Mesenteric fat pad (tissue), 1 donor: ENCODE results near the gene AGAP2. TPM values are rescaled to one million over a fixed set of nuclear protein-coding genes. Genes with fewer than 3 reads are reported as not detected.

ENCODE experiments used
- DNase-seq: peaks from one replicate; pipeline ENCODE4 v3.0.0-alpha.2; 2020; ENCODE audit warnings: low spot score
- total RNA-seq: library from RNA; stranded (reverse); fragmentation: NEBNext Ultra II Directional; extraction: Animal tissue kit (Norgen Biotek cat#: 25700); gene quantifications from one replicate; pipeline ENCODE4 v1.2.1, GENCODE V29; 2021
- donor health status: DM: yes; HTN: yes; CAD: no.

Gene AGAP2
- total RNA-seq, 1 donor from 2014 or later: 2.1 TPM

GRCh38 chr12:57724936-57725740 lies 13.4 kb downstream of the AGAP2 start:
- peak; percentile 65 for DNase-seq

- DNase-seq: no peak
Observed at GRCh38 chr12:57724003-57724935, 14.3 kb downstream of the AGAP2 start.

GRCh38 chr12:57723630-57723962 lies 14.9 kb downstream of the AGAP2 start:
- DNase-seq: no peak

GRCh38 chr12:57722716-57723629 lies 15.6 kb downstream of the AGAP2 start:
- peak; percentile 74 for DNase-seq

- DNase-seq: peak; percentile 47
Observed at GRCh38 chr12:57721846-57722608, 16.5 kb downstream of the AGAP2 start.

GRCh38 chr12:57720606-57721595 lies 17.6 kb downstream of the AGAP2 start:
- peak; percentile 81 for DNase-seq

GRCh38 chr12:57719777-57720605 lies 18.6 kb downstream of the AGAP2 start:
- DNase-seq: peak; percentile 51

GRCh38 chr12:57718641-57719528 lies 19.7 kb downstream of the AGAP2 start:
- peak; percentile 77 for DNase-seq

- peak; percentile 16 for DNase-seq
Observed at GRCh38 chr12:57717846-57718640, 20.5 kb downstream of the AGAP2 start.

GRCh38 chr12:57717131-57717530 lies 21.4 kb downstream of the AGAP2 start:
- DNase-seq: peak; percentile 3

- DNase-seq: peak; percentile 33
Observed at GRCh38 chr12:57716305-57716704, 22.2 kb downstream of the AGAP2 start.

- peak; percentile 18 for DNase-seq
Observed at GRCh38 chr12:57715786-57716185, 22.8 kb downstream of the AGAP2 start.

GRCh38 chr12:57715036-57715748 lies 23.4 kb downstream of the AGAP2 start:
- DNase-seq: peak; percentile 4

- no peak for DNase-seq
Observed at GRCh38 chr12:57713209-57713608, 25.3 kb downstream of the AGAP2 start.

GRCh38 chr12:57712701-57713100 lies 25.8 kb downstream of the AGAP2 start:
- DNase-seq: no peak

GRCh38 chr12:57708296-57708695 lies 30.2 kb downstream of the AGAP2 start:
- DNase-seq: no peak
